Activated naive CD4-positive, alpha-beta T cell treated with anti-CD3 and anti-CD28 coated beads for 36 hours (primary cell): ENCODE data around the gene RIC8B. TPM values are rescaled to one million over a fixed set of nuclear protein-coding genes. Genes with fewer than 3 reads are reported as not detected.

Source experiments
- CTCF ChIA-PET: fragments of 350-600 bp; sonication (Branson Sonifier 250); formaldehyde crosslinking; loops from one replicate; lab custom pipeline; 2021; ENCODE audit warnings: antibody characterized with exemption; lab: Charles Lee
- DNase-seq: peaks from one replicate; pipeline ENCODE4 v3.0.0-alpha.2; 2020
- H3K27ac Mint-ChIP-seq: one replicate; pipeline ENCODE4 v1.8.0; 2021; ENCODE audit warnings: mild to moderate bottlenecking, mixed read lengths
- H3K27me3 Mint-ChIP-seq: one replicate; pipeline ENCODE4 v1.8.0; 2021; ENCODE audit warnings: low read depth, mixed read lengths
- H3K36me3 Mint-ChIP-seq: one replicate; pipeline ENCODE4 v1.8.0; 2021; ENCODE audit warnings: low read depth, mixed read lengths
- H3K4me1 Mint-ChIP-seq: one replicate; pipeline ENCODE4 v1.8.0; 2021; ENCODE audit warnings: low read depth, mixed read lengths
- H3K4me3 Mint-ChIP-seq: one replicate; pipeline ENCODE4 v1.8.0; 2021; ENCODE audit warnings: mild to moderate bottlenecking, moderate library complexity, mixed read lengths
- H3K9me3 Mint-ChIP-seq: one replicate; pipeline ENCODE4 v1.8.0; 2021; ENCODE audit warnings: mixed read lengths
- intact Hi-C: fragments of 100-400 bp; cut with micrococcal nuclease; formaldehyde crosslinking; loops from one replicate; pipeline ENCODE4 v1.15.1; 2023
- total RNA-seq, 2 experiments: library from RNA; stranded (reverse); gene quantifications; one replicate each; pipeline ENCODE4 v1.2.3, GENCODE V29; 2021

RIC8B gene
- total RNA-seq, 2 experiments from 2014 or later = 7.3 to 8.1 TPM

- Mint-ChIP-seq H3K27ac (no peak overlapping the region), H3K9me3 (no peaks in the 10 kb centered on the region), H3K36me3 (peaks cover 5% of the 10 kb centered on the region), H3K27me3 (no peaks in the 10 kb centered on the region), H3K4me3 (no peak overlapping the region), H3K4me1 (peaks cover 7% of the 10 kb centered on the region)
- CTCF ChIA-PET = interaction anchor here (0.6 to 1.0 kb wide), 2 partner anchors 34 to 40 kb away, joined by 3 read pairs; no protein-coding TSS in a partner anchor
- intact Hi-C loops = no loop called here
- DNase-seq = no peak
These were observed 57.2 kb downstream of the RIC8B start for GRCh38 chr12:106831699-106832098.

- no peak overlapping the region for H3K27ac Mint-ChIP-seq
- H3K27me3 Mint-ChIP-seq = no peaks in the 10 kb centered on the region
- H3K36me3 Mint-ChIP-seq = peaks cover 2% of the 10 kb centered on the region
- H3K4me1 Mint-ChIP-seq = peaks cover 7% of the 10 kb centered on the region
- no peaks in the 10 kb centered on the region for H3K9me3 Mint-ChIP-seq
- CTCF ChIA-PET = no interaction called here
- intact Hi-C loops = no loop called here
- no peak for DNase-seq
- no peak overlapping the region for H3K4me3 Mint-ChIP-seq
These were observed 63.3 kb downstream of the RIC8B start for GRCh38 chr12:106837782-106838181.

GRCh38 chr12:106839333-106839732 is 64.9 kb downstream of the RIC8B start:
- CTCF ChIA-PET = no interaction called here
- Mint-ChIP-seq H3K4me3 (no peak overlapping the region), H3K27me3 (no peaks in the 10 kb centered on the region), H3K4me1 (peaks cover 7% of the 10 kb centered on the region), H3K27ac (no peak overlapping the region), H3K9me3 (no peaks in the 10 kb centered on the region), H3K36me3 (peaks cover 3% of the 10 kb centered on the region)
- no peak for DNase-seq
- intact Hi-C loops = no loop called here

GRCh38 chr12:106840243-106840642 is 65.8 kb downstream of the RIC8B start:
- no peaks in the 10 kb centered on the region for H3K9me3 Mint-ChIP-seq
- no peak overlapping the region for H3K4me3 Mint-ChIP-seq
- no peak overlapping the region for H3K27ac Mint-ChIP-seq
- H3K36me3 Mint-ChIP-seq = peaks cover 3% of the 10 kb centered on the region
- intact Hi-C loops = loop anchor here (2.0 to 5.0 kb wide), 3 partner anchors 79 to 613 kb away; no protein-coding TSS in a partner anchor
- DNase-seq = no peak
- CTCF ChIA-PET = interaction anchor here (0.6 to 1.7 kb wide), 3 partner anchors 13 to 453 kb away, joined by 3 to 8 read pairs (median 3); no protein-coding TSS in a partner anchor
- peaks cover 7% of the 10 kb centered on the region for H3K4me1 Mint-ChIP-seq
- H3K27me3 Mint-ChIP-seq = no peaks in the 10 kb centered on the region

GRCh38 chr12:106841510-106842302 is 67.2 kb downstream of the RIC8B start:
- no peak overlapping the region for H3K4me3 Mint-ChIP-seq
- peak; percentile 67 for DNase-seq
- CTCF ChIA-PET = interaction anchor here (0.6 to 2.4 kb wide), 16 partner anchors 23 to 484 kb away, joined by 3 to 8 read pairs (median 3); partner anchors contain the start of gene POLR3B
- intact Hi-C loops = loop anchor here (1.0 to 5.0 kb wide), 6 partner anchors 77 to 615 kb away; no protein-coding TSS in a partner anchor
- H3K27ac Mint-ChIP-seq = no peak overlapping the region
- H3K9me3 Mint-ChIP-seq = no peaks in the 10 kb centered on the region
- H3K36me3 Mint-ChIP-seq = peaks cover 3% of the 10 kb centered on the region
- no peaks in the 10 kb centered on the region for H3K27me3 Mint-ChIP-seq
- peaks cover 7% of the 10 kb centered on the region for H3K4me1 Mint-ChIP-seq

- Mint-ChIP-seq H3K9me3 (no peaks in the 10 kb centered on the region), H3K27me3 (no peaks in the 10 kb centered on the region), H3K4me1 (peaks cover 2% of the 10 kb centered on the region), H3K4me3 (no peak overlapping the region), H3K36me3 (peaks cover 7% of the 10 kb centered on the region), H3K27ac (no peak overlapping the region)
- CTCF ChIA-PET = no interaction called here
- intact Hi-C loops = no loop called here
- no peak for DNase-seq
These were observed 71.4 kb downstream of the RIC8B start for GRCh38 chr12:106845902-106846301.

GRCh38 chr12:106847861-106848260 is 73.4 kb downstream of the RIC8B start:
- Mint-ChIP-seq H3K27ac (no peak overlapping the region), H3K9me3 (no peaks in the 10 kb centered on the region), H3K27me3 (no peaks in the 10 kb centered on the region), H3K36me3 (peaks cover 9% of the 10 kb centered on the region), H3K4me3 (no peak overlapping the region), H3K4me1 (no peaks in the 10 kb centered on the region)
- intact Hi-C loops = no loop called here
- CTCF ChIA-PET = no interaction called here
- no peak for DNase-seq

- Mint-ChIP-seq H3K4me1 (peaks cover 4% of the 10 kb centered on the region), H3K27me3 (no peaks in the 10 kb centered on the region), H3K36me3 (peaks cover 5% of the 10 kb centered on the region), H3K9me3 (no peaks in the 10 kb centered on the region), H3K4me3 (no peak overlapping the region), H3K27ac (no peak overlapping the region)
- DNase-seq = no peak
- CTCF ChIA-PET = no interaction called here
- intact Hi-C loops = no loop called here
These were observed 76.8 kb downstream of the RIC8B start for GRCh38 chr12:106851306-106851705.

GRCh38 chr12:106854723-106855122 is 80.2 kb downstream of the RIC8B start:
- H3K4me3 Mint-ChIP-seq = no peak overlapping the region
- no peaks in the 10 kb centered on the region for H3K9me3 Mint-ChIP-seq
- H3K36me3 Mint-ChIP-seq = peaks cover 7% of the 10 kb centered on the region
- intact Hi-C loops = no loop called here
- peak overlapping the region; percentile 48 for H3K27ac Mint-ChIP-seq
- H3K27me3 Mint-ChIP-seq = no peaks in the 10 kb centered on the region
- DNase-seq = no peak
- CTCF ChIA-PET = no interaction called here
- peaks cover 4% of the 10 kb centered on the region for H3K4me1 Mint-ChIP-seq

GRCh38 chr12:106855221-106855758 is 80.8 kb downstream of the RIC8B start:
- DNase-seq = no peak
- intact Hi-C loops = no loop called here
- peaks cover 9% of the 10 kb centered on the region for H3K36me3 Mint-ChIP-seq
- no peaks in the 10 kb centered on the region for H3K9me3 Mint-ChIP-seq
- H3K4me1 Mint-ChIP-seq = peaks cover 4% of the 10 kb centered on the region
- H3K4me3 Mint-ChIP-seq = no peak overlapping the region
- H3K27me3 Mint-ChIP-seq = no peaks in the 10 kb centered on the region
- CTCF ChIA-PET = no interaction called here
- H3K27ac Mint-ChIP-seq = no peak overlapping the region

- H3K9me3 Mint-ChIP-seq = no peaks in the 10 kb centered on the region
- CTCF ChIA-PET = interaction anchor here (0.5 to 0.6 kb wide), 2 partner anchors 63 to 562 kb away, joined by 3 read pairs; no protein-coding TSS in a partner anchor
- intact Hi-C loops = no loop called here
- peaks cover 15% of the 10 kb centered on the region for H3K36me3 Mint-ChIP-seq
- H3K4me3 Mint-ChIP-seq = no peak overlapping the region
- H3K27me3 Mint-ChIP-seq = no peaks in the 10 kb centered on the region
- H3K27ac Mint-ChIP-seq = no peak overlapping the region
- no peak for DNase-seq
- no peaks in the 10 kb centered on the region for H3K4me1 Mint-ChIP-seq
These were observed 87.8 kb downstream of the RIC8B start for GRCh38 chr12:106861984-106862916.

- Mint-ChIP-seq H3K36me3 (peaks cover 13% of the 10 kb centered on the region), H3K27me3 (no peaks in the 10 kb centered on the region), H3K27ac (no peak overlapping the region), H3K9me3 (no peaks in the 10 kb centered on the region), H3K4me3 (no peak overlapping the region), H3K4me1 (no peaks in the 10 kb centered on the region)
- CTCF ChIA-PET = no interaction called here
- no peak for DNase-seq
- intact Hi-C loops = no loop called here
These were observed 88.7 kb downstream of the RIC8B start for GRCh38 chr12:106863189-106863588.
